Kidney epithelial cell (primary cell): ENCODE results near the gene DEFB112. TPM values are rescaled to one million over a fixed set of nuclear protein-coding genes. Genes with fewer than 3 reads are reported as not detected.

ENCODE experiments used
- DNase-seq: peaks from one replicate; pipeline ENCODE4 v3.0.0-alpha.2; 2010; ENCODE audit warnings: low read depth
- H3K27me3 ChIP-seq: 2 replicates; pipeline ENCODE4 v1.6.0; 2011; ENCODE audit warnings: low read length; ENCODE audit not compliant: control insufficient read depth, insufficient read depth
- H3K36me3 ChIP-seq: 2 replicates; pipeline ENCODE4 v1.5.1; 2011; ENCODE audit warnings: low read length; ENCODE audit not compliant: control insufficient read depth, insufficient read depth
- H3K4me3 ChIP-seq: 2 replicates; pipeline ENCODE4 v1.5.1; 2011; ENCODE audit warnings: low read depth, mild to moderate bottlenecking, control low read depth, low read length
- total RNA-seq: library from RNA; depleted of rRNA; stranded (reverse); fragments of >200 nt; gene quantifications from 2 replicates; pipeline ENCODE4 v1.2.3, GENCODE V29; 2015
- TF ChIP-seq, protein P1 (sequence below): IDR thresholded peaks from 2 replicates; pipeline ENCODE4 v1.5.1; 2011; ENCODE audit warnings: mild to moderate bottlenecking, moderate library complexity, low read length, control low read depth, inconsistent platforms; ENCODE audit not compliant: insufficient read depth, poor library complexity, severe bottlenecking

Gene DEFB112
- total RNA-seq, 1 donor from 2014 or later, result not detected

DNA sequence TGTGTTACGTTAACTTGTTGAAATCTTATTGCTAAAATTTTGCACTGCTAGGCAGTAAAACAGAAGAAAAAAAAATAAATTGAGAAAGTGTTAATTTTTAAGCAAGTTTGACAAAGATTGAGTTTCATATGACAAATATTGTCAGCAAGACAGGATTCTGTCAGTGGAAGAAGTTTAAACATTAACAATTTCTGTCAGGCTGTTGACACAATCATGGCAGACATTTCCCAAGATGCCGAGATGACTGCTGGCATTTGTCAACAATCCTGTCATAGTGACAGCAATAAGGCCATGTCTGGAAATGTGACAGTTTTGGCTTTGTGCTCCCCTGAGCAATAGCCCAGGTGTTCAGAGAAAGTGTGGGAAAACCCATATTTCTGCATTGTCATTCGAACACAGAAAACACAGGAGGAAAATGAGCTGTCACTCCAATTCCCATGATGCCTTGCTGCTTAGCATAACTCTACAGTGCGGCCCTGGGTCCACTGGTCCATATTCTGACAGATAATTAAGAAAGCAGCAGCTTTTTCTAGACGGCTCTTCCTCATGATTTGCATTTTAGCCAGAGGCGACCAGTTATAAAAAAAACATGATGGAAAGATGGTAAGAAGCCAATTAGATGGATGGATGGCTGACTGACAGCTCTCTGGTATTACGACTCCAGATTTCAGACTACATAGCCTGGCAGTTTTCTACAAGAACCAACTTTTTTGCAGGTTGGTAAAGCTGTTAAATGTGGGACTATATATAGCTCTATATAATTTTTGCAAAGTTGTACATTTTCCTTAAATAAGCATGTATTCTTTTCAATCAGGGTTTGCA, 43.6 kb upstream of the DEFB112 start:
- DNase-seq, result no peak
- Histone ChIP-seq H3K27me3 (no peaks in the 10 kb centered on the region), H3K36me3 (no peaks in the 10 kb centered on the region), H3K4me3 (no peak overlapping the region)
- TF ChIP-seq, protein P1, sequence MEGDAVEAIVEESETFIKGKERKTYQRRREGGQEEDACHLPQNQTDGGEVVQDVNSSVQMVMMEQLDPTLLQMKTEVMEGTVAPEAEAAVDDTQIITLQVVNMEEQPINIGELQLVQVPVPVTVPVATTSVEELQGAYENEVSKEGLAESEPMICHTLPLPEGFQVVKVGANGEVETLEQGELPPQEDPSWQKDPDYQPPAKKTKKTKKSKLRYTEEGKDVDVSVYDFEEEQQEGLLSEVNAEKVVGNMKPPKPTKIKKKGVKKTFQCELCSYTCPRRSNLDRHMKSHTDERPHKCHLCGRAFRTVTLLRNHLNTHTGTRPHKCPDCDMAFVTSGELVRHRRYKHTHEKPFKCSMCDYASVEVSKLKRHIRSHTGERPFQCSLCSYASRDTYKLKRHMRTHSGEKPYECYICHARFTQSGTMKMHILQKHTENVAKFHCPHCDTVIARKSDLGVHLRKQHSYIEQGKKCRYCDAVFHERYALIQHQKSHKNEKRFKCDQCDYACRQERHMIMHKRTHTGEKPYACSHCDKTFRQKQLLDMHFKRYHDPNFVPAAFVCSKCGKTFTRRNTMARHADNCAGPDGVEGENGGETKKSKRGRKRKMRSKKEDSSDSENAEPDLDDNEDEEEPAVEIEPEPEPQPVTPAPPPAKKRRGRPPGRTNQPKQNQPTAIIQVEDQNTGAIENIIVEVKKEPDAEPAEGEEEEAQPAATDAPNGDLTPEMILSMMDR, result no peak

DNA sequence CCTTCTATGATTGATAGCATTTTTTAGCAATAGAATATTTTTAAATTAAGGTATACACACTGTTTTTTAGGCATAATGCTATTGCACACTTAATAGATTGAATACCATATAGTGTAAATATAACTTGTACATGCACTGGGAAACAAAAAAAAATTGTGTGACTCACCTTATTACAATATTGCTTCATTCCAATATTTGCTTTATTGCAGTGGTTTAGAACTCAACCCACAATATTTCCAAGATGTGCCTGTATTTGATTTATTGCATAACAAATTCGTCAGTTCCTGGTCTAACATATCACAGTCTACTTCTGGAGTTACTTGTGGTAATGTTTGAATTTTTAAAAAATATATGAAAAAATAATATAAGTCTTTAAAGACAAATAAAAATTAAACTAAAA, 41.9 kb upstream of the DEFB112 start:
- H3K27me3 ChIP-seq, result no peaks in the 10 kb centered on the region
- DNase-seq, result no peak
- H3K4me3 ChIP-seq, result no peak overlapping the region
- TF ChIP-seq, protein P1, result no peak
- H3K36me3 ChIP-seq, result no peaks in the 10 kb centered on the region

DNA sequence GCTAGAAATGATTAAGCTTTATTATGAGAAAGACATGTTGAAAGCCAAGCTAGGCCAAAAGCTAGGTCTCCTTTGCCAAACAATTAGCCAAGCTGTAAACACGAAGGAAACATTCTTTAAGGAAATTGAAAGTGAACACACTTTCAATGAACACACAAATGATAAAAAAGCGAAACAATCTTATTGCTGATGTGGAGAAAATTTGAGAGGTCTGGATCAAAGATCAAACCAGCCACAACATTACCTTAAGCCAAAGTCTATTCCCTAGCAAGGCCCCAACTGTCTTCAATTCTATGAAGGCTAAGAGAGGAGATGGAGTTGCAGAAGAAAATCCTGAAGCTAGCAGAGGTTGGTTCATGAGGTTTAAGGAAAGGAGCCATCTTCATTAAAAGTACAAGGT, 40.2 kb upstream of the DEFB112 start:
- no peaks in the 10 kb centered on the region for H3K27me3 ChIP-seq
- H3K4me3 ChIP-seq, result no peak overlapping the region
- no peak for DNase-seq
- no peaks in the 10 kb centered on the region for H3K36me3 ChIP-seq
- TF ChIP-seq, protein P1, result no peak

DNA sequence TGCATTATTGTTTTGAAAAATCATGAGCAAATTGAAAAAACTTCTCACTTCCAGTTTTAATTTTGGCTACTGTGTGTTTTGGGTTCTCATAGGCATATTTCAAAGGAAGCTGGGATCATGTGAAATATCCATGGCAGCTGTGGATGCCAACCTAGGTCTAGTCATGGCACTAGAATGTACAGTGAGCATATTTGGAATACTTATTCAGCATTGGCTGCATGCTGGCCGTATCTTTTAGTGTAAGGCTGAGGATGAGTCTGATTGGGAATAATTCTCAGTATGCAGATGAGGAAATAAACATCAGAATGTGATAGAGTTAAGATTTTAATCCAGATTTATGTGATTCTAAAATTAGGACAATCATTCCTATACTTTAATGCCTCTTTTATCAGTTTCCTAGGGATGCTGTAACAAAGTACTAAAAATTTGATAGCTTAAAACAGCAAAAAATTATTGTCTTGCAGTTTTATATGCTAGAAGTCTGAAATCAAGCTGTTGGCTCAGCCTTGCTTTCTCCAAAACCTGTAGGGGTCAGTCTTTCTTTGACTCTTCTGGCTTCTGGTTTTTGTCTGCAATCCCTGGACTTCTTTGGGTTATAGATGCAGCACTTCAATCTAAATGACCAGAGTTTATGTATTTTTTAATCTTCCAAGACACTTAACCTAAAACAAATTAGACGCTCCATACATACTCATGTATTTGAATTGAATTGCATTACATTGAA, 37.7 kb upstream of the DEFB112 start:
- peak; percentile 1 for DNase-seq
- TF ChIP-seq, protein P1, result peak; percentile 4
- Histone ChIP-seq H3K36me3 (no peaks in the 10 kb centered on the region), H3K4me3 (no peak overlapping the region), H3K27me3 (no peaks in the 10 kb centered on the region)

DNA sequence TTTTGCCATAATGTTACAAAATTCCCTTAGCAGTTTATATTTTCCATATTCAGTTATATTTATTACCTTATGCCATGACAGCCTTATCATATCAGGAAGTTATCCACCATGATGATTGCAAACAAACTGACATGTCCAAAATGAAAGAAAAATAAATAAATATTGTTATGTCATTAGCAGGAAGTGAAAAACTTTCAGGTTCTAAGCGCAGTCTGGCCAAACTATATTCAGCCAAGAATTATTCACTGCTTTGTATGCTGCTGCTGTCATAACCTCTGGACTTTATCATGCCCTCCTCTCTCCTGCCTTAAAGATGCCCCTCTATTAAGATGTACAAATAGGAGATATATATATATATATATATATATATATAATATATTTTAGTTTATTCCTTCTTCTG, 27.7 kb upstream of the DEFB112 start:
- Histone ChIP-seq H3K36me3 (no peaks in the 10 kb centered on the region), H3K27me3 (no peaks in the 10 kb centered on the region), H3K4me3 (no peak overlapping the region)
- no peak for DNase-seq
- TF ChIP-seq, protein P1, result no peak
